Progenitor cell of endocrine pancreas (in vitro differentiated cells): ENCODE measurements around the gene ADARB2. TPM values are rescaled to one million over a fixed set of nuclear protein-coding genes. Genes with fewer than 3 reads are reported as not detected.

Source experiments
- DNase-seq: peaks from one replicate; pipeline ENCODE4 v3.0.0; 2021; ENCODE audit warnings: low spot score; ENCODE audit not compliant: unreplicated experiment
- H3K27ac Mint-ChIP-seq: 2 replicates; pipeline ENCODE4 v1.8.0; 2021; ENCODE audit warnings: mild to moderate bottlenecking, moderate library complexity, mixed read lengths
- H3K27me3 Mint-ChIP-seq: 2 replicates; pipeline ENCODE4 v1.8.0; 2021; ENCODE audit warnings: mixed read lengths
- H3K36me3 Mint-ChIP-seq: 2 replicates; pipeline ENCODE4 v1.8.0; 2022; ENCODE audit warnings: mixed read lengths; ENCODE audit not compliant: insufficient read depth
- H3K4me1 Mint-ChIP-seq: 2 replicates; pipeline ENCODE4 v1.8.0; 2021; ENCODE audit warnings: low read depth, mixed read lengths
- H3K4me3 Mint-ChIP-seq: 2 replicates; pipeline ENCODE4 v1.8.0; 2021; ENCODE audit warnings: low read depth, mild to moderate bottlenecking, moderate library complexity, mixed read lengths
- H3K9me3 Mint-ChIP-seq: 2 replicates; pipeline ENCODE4 v1.8.0; 2021; ENCODE audit warnings: low read depth, mixed read lengths
- CTCF ChIP-seq: fragments of 200-600 bp; sonication (generic); IDR thresholded peaks from one replicate; pipeline ENCODE4 v1.5.0; 2021; ENCODE audit warnings: antibody characterized with exemption, mild to moderate bottlenecking; ENCODE audit not compliant: unreplicated experiment
- total RNA-seq: library from RNA; stranded (reverse); gene quantifications from 2 replicates; pipeline ENCODE4 v1.2.1, GENCODE V29; 2021

ADARB2 gene
- total RNA-seq, 1 donor from 2014 or later, result 1.3 TPM

- no peak for TF ChIP-seq CTCF
- H3K9me3 Mint-ChIP-seq, result peaks cover 9% of the 10 kb centered on the region
- DNase-seq, result no peak
- H3K36me3 Mint-ChIP-seq, result peaks cover 1% of the 10 kb centered on the region
- H3K27me3 Mint-ChIP-seq, result peaks cover 15% of the 10 kb centered on the region
- H3K4me1 Mint-ChIP-seq, result peaks cover 16% of the 10 kb centered on the region
- no peak overlapping the region for H3K27ac Mint-ChIP-seq
- H3K4me3 Mint-ChIP-seq, result no peak overlapping the region
Measured at GRCh38 chr10:1658658-1659057, 78.7 kb downstream of the ADARB2 start.

GRCh38 chr10:1657479-1657878, 79.8 kb downstream of the ADARB2 start:
- peaks cover 9% of the 10 kb centered on the region for H3K9me3 Mint-ChIP-seq
- no peak for TF ChIP-seq CTCF

GRCh38 chr10:1655367-1655766, 82.0 kb downstream of the ADARB2 start:
- Mint-ChIP-seq H3K4me3 (no peak overlapping the region), H3K9me3 (no peaks in the 10 kb centered on the region), H3K36me3 (no peaks in the 10 kb centered on the region), H3K27ac (no peak overlapping the region), H3K27me3 (peaks cover 21% of the 10 kb centered on the region), H3K4me1 (peaks cover 15% of the 10 kb centered on the region)
- TF ChIP-seq CTCF, result no peak
- DNase-seq, result no peak

More at GRCh38 chr10:1657479-1657878, 79.8 kb downstream of the ADARB2 start:
- Mint-ChIP-seq H3K27me3 (peaks cover 19% of the 10 kb centered on the region), H3K36me3 (peaks cover 1% of the 10 kb centered on the region), H3K4me3 (no peak overlapping the region), H3K27ac (no peak overlapping the region), H3K4me1 (peaks cover 16% of the 10 kb centered on the region)
- no peak for DNase-seq

GRCh38 chr10:1654811-1655356, 82.4 kb downstream of the ADARB2 start:
- H3K4me3 Mint-ChIP-seq, result no peak overlapping the region
- no peak overlapping the region for H3K27ac Mint-ChIP-seq
- no peaks in the 10 kb centered on the region for H3K36me3 Mint-ChIP-seq
- no peak for DNase-seq
- TF ChIP-seq CTCF, result no peak
- peaks cover 15% of the 10 kb centered on the region for H3K4me1 Mint-ChIP-seq
- peaks cover 26% of the 10 kb centered on the region for H3K27me3 Mint-ChIP-seq
- H3K9me3 Mint-ChIP-seq, result no peaks in the 10 kb centered on the region

GRCh38 chr10:1654247-1654646, 83.1 kb downstream of the ADARB2 start:
- H3K36me3 Mint-ChIP-seq, result no peaks in the 10 kb centered on the region
- no peak overlapping the region for H3K27ac Mint-ChIP-seq
- no peak for TF ChIP-seq CTCF
- H3K27me3 Mint-ChIP-seq, result peaks cover 29% of the 10 kb centered on the region
- no peak for DNase-seq
- H3K4me3 Mint-ChIP-seq, result no peak overlapping the region
- no peaks in the 10 kb centered on the region for H3K9me3 Mint-ChIP-seq
- peaks cover 15% of the 10 kb centered on the region for H3K4me1 Mint-ChIP-seq
